NB4 (cell line): ENCODE measurements around the gene CHAF1B.

Experiments
- TF ChIP-seq, protein P1 (sequence below): IDR thresholded peaks from 2 replicates; pipeline ENCODE4 v1.6.1; 2011; ENCODE audit warnings: low read depth, low read length
- TF ChIP-seq, protein P2 (sequence below): IDR thresholded peaks from one replicate; pipeline ENCODE4 v1.5.1; 2012; ENCODE audit warnings: low read depth, low read length

DNA sequence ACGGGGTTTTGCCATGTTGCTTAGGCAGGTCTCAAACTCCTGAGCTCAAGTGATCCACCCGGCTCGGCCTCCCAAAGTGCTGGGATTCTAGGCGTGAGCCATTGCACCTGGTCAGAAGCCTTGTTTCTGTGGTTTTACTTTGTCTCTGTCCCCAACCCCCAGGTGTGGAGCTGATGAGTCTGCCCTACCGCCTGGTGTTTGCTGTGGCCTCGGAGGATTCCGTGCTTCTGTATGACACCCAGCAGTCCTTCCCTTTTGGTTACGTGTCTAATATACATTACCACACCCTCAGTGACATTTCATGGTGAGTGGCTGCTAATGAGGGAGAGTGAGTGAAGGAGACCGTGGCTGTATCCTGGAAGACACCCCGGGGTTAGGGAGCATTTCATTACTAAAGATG lies 26.1 kb downstream of the CHAF1B start:
- TF ChIP-seq, protein P1, sequence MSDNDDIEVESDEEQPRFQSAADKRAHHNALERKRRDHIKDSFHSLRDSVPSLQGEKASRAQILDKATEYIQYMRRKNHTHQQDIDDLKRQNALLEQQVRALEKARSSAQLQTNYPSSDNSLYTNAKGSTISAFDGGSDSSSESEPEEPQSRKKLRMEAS: no peak
- TF ChIP-seq, protein P2, sequence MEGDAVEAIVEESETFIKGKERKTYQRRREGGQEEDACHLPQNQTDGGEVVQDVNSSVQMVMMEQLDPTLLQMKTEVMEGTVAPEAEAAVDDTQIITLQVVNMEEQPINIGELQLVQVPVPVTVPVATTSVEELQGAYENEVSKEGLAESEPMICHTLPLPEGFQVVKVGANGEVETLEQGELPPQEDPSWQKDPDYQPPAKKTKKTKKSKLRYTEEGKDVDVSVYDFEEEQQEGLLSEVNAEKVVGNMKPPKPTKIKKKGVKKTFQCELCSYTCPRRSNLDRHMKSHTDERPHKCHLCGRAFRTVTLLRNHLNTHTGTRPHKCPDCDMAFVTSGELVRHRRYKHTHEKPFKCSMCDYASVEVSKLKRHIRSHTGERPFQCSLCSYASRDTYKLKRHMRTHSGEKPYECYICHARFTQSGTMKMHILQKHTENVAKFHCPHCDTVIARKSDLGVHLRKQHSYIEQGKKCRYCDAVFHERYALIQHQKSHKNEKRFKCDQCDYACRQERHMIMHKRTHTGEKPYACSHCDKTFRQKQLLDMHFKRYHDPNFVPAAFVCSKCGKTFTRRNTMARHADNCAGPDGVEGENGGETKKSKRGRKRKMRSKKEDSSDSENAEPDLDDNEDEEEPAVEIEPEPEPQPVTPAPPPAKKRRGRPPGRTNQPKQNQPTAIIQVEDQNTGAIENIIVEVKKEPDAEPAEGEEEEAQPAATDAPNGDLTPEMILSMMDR: no peak
